Testis (tissue), 3 donors: Measurements from ENCODE around the gene HNRNPH2. TPM values are rescaled to one million over a fixed set of nuclear protein-coding genes. Genes with fewer than 3 reads are reported as not detected.

Experiments used
- DNase-seq: peaks from one replicate; pipeline ENCODE4 v3.0.0-alpha.2; 2019
- H3K27ac ChIP-seq, 2 donors: fragments of 200-600 bp; sonication (generic); one replicate each; pipeline ENCODE4 v1.5.1; 2019
- H3K27me3 ChIP-seq: fragments of 200-600 bp; sonication (generic); one replicate; pipeline ENCODE4 v1.5.1; 2019
- H3K36me3 ChIP-seq: fragments of 200-600 bp; sonication (generic); one replicate; pipeline ENCODE4 v1.5.1; 2017; ENCODE audit warnings: low read depth; ENCODE audit errors: missing control alignments
- H3K4me1 ChIP-seq: fragments of 200-600 bp; sonication (generic); one replicate; pipeline ENCODE4 v1.5.1; 2019
- H3K4me3 ChIP-seq, 2 donors: fragments of 200-600 bp; sonication (generic); one replicate each; pipeline ENCODE4 v1.5.1; 2017 to 2019
- H3K9me3 ChIP-seq: fragments of 200-600 bp; sonication (generic); one replicate; pipeline ENCODE4 v1.5.1; 2017
- POLR2A ChIP-seq: fragments of 450-650 bp; IDR thresholded peaks from one replicate; pipeline ENCODE4 v1.6.1; 2017; ENCODE audit warnings: antibody characterized with exemption, mild to moderate bottlenecking, moderate library complexity
- WGBS, 2 donors: methylation state at CpG; one replicate each; pipeline ENCODE4 v1.1.5; 2018; 5-methylcytosine and 5-hydroxymethylcytosine counted together
- intact Hi-C: fragments of 100-400 bp; cut with DNase I; formaldehyde crosslinking; loops from one replicate; pipeline ENCODE4 v1.15.1; 2023; ENCODE audit warnings: low total_unique reads
- polyA plus RNA-seq: library from polyadenylated mRNA; stranded (reverse); fragments of 350-450 nt; fragmentation: Illumina TruSeq; extraction: RNeasy Lipid Tissue Mini Kit (QIAGEN cat#74804); gene quantifications from one replicate; pipeline ENCODE4 v1.2.3, GENCODE V29; 2014; ENCODE audit warnings: low read depth, low replicate concordance; ENCODE audit not compliant: insufficient read depth
- total RNA-seq, 2 donors: library from RNA; depleted of rRNA; stranded (reverse); fragments of >200 nt; gene quantifications; one replicate each; pipeline ENCODE4 v1.2.3, GENCODE V29; 2016
- TF ChIP-seq, protein P1 (sequence below), 3 experiments: fragments of 450-650 bp in 2 of 3; fragments of 200-600 bp in 1 of 3; sonication (generic) in 1 of 3; IDR thresholded peaks; one replicate each; pipeline ENCODE4 v1.5.1; 2016 to 2019; ENCODE audit warnings: antibody characterized with exemption in 3 of 3, mild to moderate bottlenecking in 2 of 3, moderate library complexity in 1 of 3

HNRNPH2 gene
- total and polyA plus RNA-seq, 3 donors from 2014 or later: 31.1 to 46.3 (median 39.5) TPM

GRCh38 chrX:101377547-101377946 is 30.5 kb upstream of the HNRNPH2 start:
- Histone ChIP-seq H3K27me3 (no peaks in the 10 kb centered on the region), H3K27ac (no peak overlapping the region), H3K4me1 (no peaks in the 10 kb centered on the region), H3K4me3 (no peak overlapping the region), H3K36me3 (no peaks in the 10 kb centered on the region), H3K9me3 (no peaks in the 10 kb centered on the region)
- intact Hi-C loops: no loop called here
- TF ChIP-seq, protein P1, sequence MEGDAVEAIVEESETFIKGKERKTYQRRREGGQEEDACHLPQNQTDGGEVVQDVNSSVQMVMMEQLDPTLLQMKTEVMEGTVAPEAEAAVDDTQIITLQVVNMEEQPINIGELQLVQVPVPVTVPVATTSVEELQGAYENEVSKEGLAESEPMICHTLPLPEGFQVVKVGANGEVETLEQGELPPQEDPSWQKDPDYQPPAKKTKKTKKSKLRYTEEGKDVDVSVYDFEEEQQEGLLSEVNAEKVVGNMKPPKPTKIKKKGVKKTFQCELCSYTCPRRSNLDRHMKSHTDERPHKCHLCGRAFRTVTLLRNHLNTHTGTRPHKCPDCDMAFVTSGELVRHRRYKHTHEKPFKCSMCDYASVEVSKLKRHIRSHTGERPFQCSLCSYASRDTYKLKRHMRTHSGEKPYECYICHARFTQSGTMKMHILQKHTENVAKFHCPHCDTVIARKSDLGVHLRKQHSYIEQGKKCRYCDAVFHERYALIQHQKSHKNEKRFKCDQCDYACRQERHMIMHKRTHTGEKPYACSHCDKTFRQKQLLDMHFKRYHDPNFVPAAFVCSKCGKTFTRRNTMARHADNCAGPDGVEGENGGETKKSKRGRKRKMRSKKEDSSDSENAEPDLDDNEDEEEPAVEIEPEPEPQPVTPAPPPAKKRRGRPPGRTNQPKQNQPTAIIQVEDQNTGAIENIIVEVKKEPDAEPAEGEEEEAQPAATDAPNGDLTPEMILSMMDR (IDR thresholded peaks at IDR 0.05): no peak
- no peak for TF ChIP-seq POLR2A
- DNase-seq: no peak
- WGBS, 2 donors: 63 to 100% methylated on average over 1 of the region's 1 CpG

GRCh38 chrX:101383679-101384205 is 24.3 kb upstream of the HNRNPH2 start:
- no peaks in the 10 kb centered on the region for H3K36me3 ChIP-seq
- H3K9me3 ChIP-seq: no peaks in the 10 kb centered on the region
- 66 to 77% methylated on average over 4 of the region's 4 CpGs for WGBS, 2 donors
- DNase-seq: no peak
- no peaks in the 10 kb centered on the region for H3K27me3 ChIP-seq
- TF ChIP-seq POLR2A: no peak
- TF ChIP-seq, protein P1 (IDR thresholded peaks at IDR 0.05): no peak
- no peak overlapping the region for H3K4me3 ChIP-seq
- H3K27ac ChIP-seq: no peak overlapping the region
- intact Hi-C loops: no loop called here
- H3K4me1 ChIP-seq: no peaks in the 10 kb centered on the region

GRCh38 chrX:101385026-101385684 is 22.9 kb upstream of the HNRNPH2 start:
- H3K27ac ChIP-seq: no peak overlapping the region
- H3K27me3 ChIP-seq: no peaks in the 10 kb centered on the region
- DNase-seq: no peak
- no peak for TF ChIP-seq POLR2A
- TF ChIP-seq, protein P1 (IDR thresholded peaks at IDR 0.05): no peak
- intact Hi-C loops: no loop called here
- no peaks in the 10 kb centered on the region for H3K9me3 ChIP-seq
- WGBS, 2 donors: 66 to 94% methylated on average over 5 to 7 of the region's 7 CpGs
- no peaks in the 10 kb centered on the region for H3K36me3 ChIP-seq
- H3K4me1 ChIP-seq: no peaks in the 10 kb centered on the region
- H3K4me3 ChIP-seq: no peak overlapping the region

DNA sequence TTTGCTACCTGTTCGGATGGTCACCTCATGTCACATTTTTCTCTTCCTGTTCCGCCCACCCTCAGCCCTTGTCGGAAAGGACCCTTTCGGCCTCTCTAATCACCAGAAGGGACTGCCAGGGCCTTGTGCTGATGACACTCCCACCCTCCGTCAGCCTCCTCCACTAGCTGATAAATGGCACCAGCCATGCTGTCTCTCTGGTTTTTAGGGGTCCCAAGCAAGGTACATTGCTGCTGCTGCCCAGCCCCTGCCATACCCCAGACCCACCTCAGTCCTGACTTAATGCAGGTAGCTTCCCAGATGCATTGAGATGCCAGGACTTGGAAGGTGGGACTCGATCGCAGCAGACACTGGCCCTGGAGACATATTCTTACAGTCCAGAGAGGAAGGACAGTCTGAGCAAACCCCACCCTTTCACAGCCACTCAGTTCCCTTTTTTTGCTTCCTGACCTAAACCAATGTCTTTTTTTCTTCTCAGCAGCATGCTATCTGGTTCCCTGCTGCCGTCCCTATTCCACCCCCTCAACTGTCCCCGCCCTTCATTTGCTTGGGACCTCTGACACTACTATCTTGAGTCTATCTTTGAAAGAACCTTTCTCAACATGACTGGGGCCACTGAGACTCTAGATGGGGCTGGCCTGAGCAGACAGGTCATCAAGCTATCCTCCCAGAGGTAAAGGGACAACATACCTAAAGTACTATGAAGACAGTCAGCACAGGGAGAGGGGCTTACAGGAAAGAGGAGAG is 22.1 kb upstream of the HNRNPH2 start, which contains the start of gene BTK:
TSS of gene BTK (minus strand) at position 397 of the 747 bp plus-strand sequence. CDS start 10,907 bp downstream, outside the sequence.
- 73 to 76% methylated on average over 9 of the region's 9 CpGs for WGBS, 2 donors
- Histone ChIP-seq H3K9me3 (no peaks in the 10 kb centered on the region), H3K36me3 (no peaks in the 10 kb centered on the region), H3K27me3 (no peaks in the 10 kb centered on the region), H3K4me1 (no peaks in the 10 kb centered on the region), H3K4me3 (no peak within 1 kb of the TSS), H3K27ac (no peak within 1 kb of the TSS)
- intact Hi-C loops: no loop called here
- no peak for DNase-seq
- TF ChIP-seq POLR2A: no peak
- TF ChIP-seq, protein P1 (IDR thresholded peaks at IDR 0.05): no peak
